ENCODE measurements around the gene SBK2.
"Not testable (repeated sequence)": the region's sequence is repeated elsewhere in the genome, so short reads cannot be mapped to it uniquely, and the experiment has no call there.

The SBK2 gene

GRCh38 chr19:55536951-55537740, at the start of gene SBK2:
Gene SBK2, minus strand, starts transcription at chr19:55537133. Its CDS starts 839 bp downstream, at chr19:55536294.
- peak; percentile 46 for DNase-seq (ENCODE audit: low spot score)

- DNase-seq (ENCODE audit: low spot score) = peak; percentile 79
Observed at GRCh38 chr19:55585658-55586339, 48.9 kb upstream of the SBK2 start.

GRCh38 chr19:55584871-55585270, 47.9 kb upstream of the SBK2 start:
- no peak for DNase-seq (ENCODE audit: low spot score)

GRCh38 chr19:55583897-55584296, 47.0 kb upstream of the SBK2 start:
- not testable (repeated sequence) for DNase-seq (ENCODE audit: low spot score)

- not testable (repeated sequence) for DNase-seq (ENCODE audit: low spot score)
Observed at GRCh38 chr19:55582284-55582683, 45.4 kb upstream of the SBK2 start.

- DNase-seq (ENCODE audit: low spot score) = no peak
Observed at GRCh38 chr19:55581823-55582223, 44.9 kb upstream of the SBK2 start.

- peak; percentile 28 for DNase-seq (ENCODE audit: low spot score)
Observed at GRCh38 chr19:55581145-55581822, 44.4 kb upstream of the SBK2 start.

GRCh38 chr19:55580628-55581144, 43.8 kb upstream of the SBK2 start, which contains the start of gene ZNF579:
Gene ZNF579, minus strand, starts transcription at chr19:55580848. Its CDS starts 1,209 bp downstream, at chr19:55579639.
- DNase-seq (ENCODE audit: low spot score) = peak; percentile 94

- DNase-seq (ENCODE audit: low spot score) = peak; percentile 42
Observed at GRCh38 chr19:55579766-55580621, 43.1 kb upstream of the SBK2 start.

GRCh38 chr19:55578761-55579747, 42.1 kb upstream of the SBK2 start:
- DNase-seq (ENCODE audit: low spot score) = no peak

- no peak for DNase-seq (ENCODE audit: low spot score)
Observed at GRCh38 chr19:55578031-55578760, 41.3 kb upstream of the SBK2 start.

- no peak for DNase-seq (ENCODE audit: low spot score)
Observed at GRCh38 chr19:55576746-55577145, 39.8 kb upstream of the SBK2 start.

- not testable (repeated sequence) for DNase-seq (ENCODE audit: low spot score)
Observed at GRCh38 chr19:55573929-55574328, 37.0 kb upstream of the SBK2 start.

GRCh38 chr19:55569477-55569876, 32.5 kb upstream of the SBK2 start:
- not testable (repeated sequence) for DNase-seq (ENCODE audit: low spot score)

- no peak for DNase-seq (ENCODE audit: low spot score)
Observed at GRCh38 chr19:55567708-55568328, 30.9 kb upstream of the SBK2 start.

- no peak for DNase-seq (ENCODE audit: low spot score)
Observed at GRCh38 chr19:55566823-55567222, 29.9 kb upstream of the SBK2 start.

- DNase-seq (ENCODE audit: low spot score) = peak; percentile 96
Observed at GRCh38 chr19:55563261-55563690, 26.3 kb upstream of the SBK2 start.

- peak; percentile 57 for DNase-seq (ENCODE audit: low spot score)
Observed at GRCh38 chr19:55559684-55560083, 22.8 kb upstream of the SBK2 start.

GRCh38 chr19:55554741-55555152, 17.8 kb upstream of the SBK2 start:
- peak; percentile 43 for DNase-seq (ENCODE audit: low spot score)

Data from cerebellar cortex (tissue), 1 donor.